PC-3 (cell line): Measurements from ENCODE around the gene CHD6.

ENCODE experiments used
- CTCF ChIP-seq: fragments of 300-600 bp; sonication (generic); conservative IDR thresholded peaks from 2 replicates; pipeline ENCODE4 v1.5.1; 2017; ENCODE audit warnings: antibody characterized with exemption, low read depth, mild to moderate bottlenecking, low read length
- EZH2 ChIP-seq: fragments of 300-600 bp; sonication (generic); IDR thresholded peaks from one replicate; pipeline ENCODE4 v1.6.1; 2017; ENCODE audit warnings: antibody characterized with exemption, mild to moderate bottlenecking, low read length; ENCODE audit not compliant: unreplicated experiment

- TF ChIP-seq CTCF = no peak
- no peak for TF ChIP-seq EZH2
These were observed 191.2 kb downstream of the CHD6 start for GRCh38 chr20:41426976-41427375.
